ENCODE results near the gene SERPINA1.

DNA sequence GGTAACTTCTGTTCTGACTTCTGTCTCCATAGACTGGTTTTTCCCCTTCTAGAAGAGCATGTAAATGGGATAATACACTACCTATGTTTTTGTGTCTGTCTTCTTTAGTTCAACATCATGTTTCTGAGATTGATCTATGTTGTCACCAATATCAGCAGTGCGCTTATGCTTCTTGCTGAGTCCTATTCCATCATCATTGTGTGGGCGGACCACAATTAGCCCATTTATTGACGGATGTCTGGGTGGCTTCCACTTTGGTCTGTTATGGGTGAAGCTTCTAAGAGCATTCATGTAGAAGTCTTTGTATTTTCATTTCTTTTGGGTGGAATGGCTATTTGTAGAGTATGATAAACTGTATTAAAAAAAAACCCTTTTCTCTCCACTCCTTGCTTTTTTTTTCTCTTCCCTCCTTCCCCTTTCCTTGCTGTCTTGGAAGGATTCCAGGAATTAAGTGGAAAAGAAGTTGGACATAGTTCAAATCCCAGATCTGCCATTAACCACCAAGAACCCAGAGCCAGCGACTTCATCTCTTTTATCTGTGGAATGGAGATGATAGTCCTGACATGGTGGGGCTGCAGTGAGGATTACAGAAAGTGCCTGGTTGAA is 7.0 kb upstream of the SERPINA1 start:
- no peak for TF ChIP-seq CTCF (IDR thresholded peaks at IDR 0.05)
- no peak for TF ChIP-seq ZFX (IDR thresholded peaks at IDR 0.05; ENCODE audit: borderline replicate concordance)
